Vagina (tissue), 2 donors: Measurements from ENCODE around the gene HDAC1. TPM values are rescaled to one million over a fixed set of nuclear protein-coding genes. Genes with fewer than 3 reads are reported as not detected.

Source experiments
- DNase-seq, 2 donors: peaks; one replicate each; pipeline ENCODE4 v3.0.0-alpha.2; 2017; ENCODE audit errors: extremely low spot score in 2 of 2
- H3K27ac ChIP-seq: fragments of 200-600 bp; sonication (generic); one replicate; pipeline ENCODE4 v1.5.1; 2019
- H3K27me3 ChIP-seq: fragments of 200-600 bp; sonication (generic); one replicate; pipeline ENCODE4 v1.5.1; 2019
- H3K36me3 ChIP-seq, 2 donors: fragments of 200-600 bp; sonication (generic); one replicate each; pipeline ENCODE4 v1.5.1; 2017 to 2019
- H3K4me1 ChIP-seq: fragments of 200-600 bp; sonication (generic); one replicate; pipeline ENCODE4 v1.5.1; 2019
- H3K4me3 ChIP-seq, 2 donors: fragments of 200-600 bp; sonication (generic); 1 replicate in 1 of 2; 2 replicates in 1 of 2; pipeline ENCODE4 v1.5.1; 2016 to 2019
- H3K9me3 ChIP-seq: fragments of 200-600 bp; sonication (generic); one replicate; pipeline ENCODE4 v1.5.1; 2019
- CTCF ChIP-seq, 3 experiments: fragments of 450-650 bp in 2 of 3; fragments of 200-600 bp in 1 of 3; sonication (generic) in 1 of 3; IDR thresholded peaks; one replicate each; pipeline ENCODE4 v1.5.1; 2017 to 2019; ENCODE audit warnings: antibody characterized with exemption in 3 of 3, mild to moderate bottlenecking in 2 of 3, moderate library complexity in 2 of 3
- POLR2A ChIP-seq, 2 donors: fragments of 450-650 bp; IDR thresholded peaks; one replicate each; pipeline ENCODE4 v1.6.1; 2017; ENCODE audit warnings: antibody characterized with exemption in 2 of 2, mild to moderate bottlenecking in 2 of 2, moderate library complexity in 2 of 2
- POLR2AphosphoS5 ChIP-seq, 2 donors: sonication (generic); formaldehyde crosslinking; IDR thresholded peaks; one replicate each; pipeline ENCODE4 v1.9.0; 2017; ENCODE audit warnings: antibody characterized with exemption in 2 of 2, mild to moderate bottlenecking in 2 of 2, low read depth in 1 of 2; ENCODE audit not compliant: insufficient read depth in 1 of 2
- intact Hi-C: fragments of 100-400 bp; cut with DNase I; formaldehyde crosslinking; loops from one replicate; pipeline ENCODE4 v1.15.1; 2023
- total RNA-seq: library from RNA; depleted of rRNA; stranded (reverse); fragments of >200 nt; gene quantifications from one replicate; pipeline ENCODE4 v1.2.3, GENCODE V29; 2016

The HDAC1 gene
- total RNA-seq, 1 donor from 2014 or later = 65.6 TPM

- H3K36me3 ChIP-seq = peaks cover 0 to 12% of the 10 kb centered on the region in 2 donors
- no peak for TF ChIP-seq CTCF (IDR thresholded peaks at IDR 0.05)
- TF ChIP-seq POLR2A (IDR thresholded peaks at IDR 0.05) = no peak
- peak overlapping the region; percentile 84 for H3K27ac ChIP-seq
- no peaks in the 10 kb centered on the region for H3K9me3 ChIP-seq
- DNase-seq = no peak
- H3K4me3 ChIP-seq = peak overlapping the region; percentile 74 to 86
- no peaks in the 10 kb centered on the region for H3K27me3 ChIP-seq
- intact Hi-C loops = no loop called here
- peaks cover 25% of the 10 kb centered on the region for H3K4me1 ChIP-seq
These were observed 44.7 kb downstream of the HDAC1 start for GRCh38 chr1:32336591-32336932.

- Histone ChIP-seq H3K4me3 (no peak overlapping the region), H3K4me1 (peaks cover 25% of the 10 kb centered on the region), H3K9me3 (no peaks in the 10 kb centered on the region), H3K36me3 (peaks cover 0 to 6% of the 10 kb centered on the region in 2 donors), H3K27ac (no peak overlapping the region), H3K27me3 (no peaks in the 10 kb centered on the region)
- no peak for DNase-seq
- TF ChIP-seq POLR2A (IDR thresholded peaks at IDR 0.05) (no peak), CTCF (IDR thresholded peaks at IDR 0.05) (no peak), POLR2AphosphoS5 (IDR thresholded peaks at IDR 0.05; ENCODE audit: insufficient read depth in 1 of 2, low read depth in 1 of 2) (no peak)
- intact Hi-C loops = no loop called here
These were observed 45.2 kb downstream of the HDAC1 start for GRCh38 chr1:32336963-32337675.

GRCh38 chr1:32337855-32338636 is 46.2 kb downstream of the HDAC1 start:
- H3K27me3 ChIP-seq = no peaks in the 10 kb centered on the region
- TF ChIP-seq POLR2AphosphoS5 (IDR thresholded peaks at IDR 0.05; ENCODE audit: insufficient read depth in 1 of 2, low read depth in 1 of 2) (no peak), CTCF (IDR thresholded peaks at IDR 0.05) (no peak), POLR2A (IDR thresholded peaks at IDR 0.05) (no peak)
- intact Hi-C loops = no loop called here
- H3K27ac ChIP-seq = no peak overlapping the region
- H3K36me3 ChIP-seq = no peaks in the 10 kb centered on the region
- peaks cover 25% of the 10 kb centered on the region for H3K4me1 ChIP-seq
- no peak for DNase-seq
- no peaks in the 10 kb centered on the region for H3K9me3 ChIP-seq
- no peak overlapping the region for H3K4me3 ChIP-seq

GRCh38 chr1:32338637-32339145 is 46.8 kb downstream of the HDAC1 start:
- Histone ChIP-seq H3K4me1 (peaks cover 25% of the 10 kb centered on the region), H3K4me3 (no peak overlapping the region), H3K27ac (no peak overlapping the region), H3K36me3 (no peaks in the 10 kb centered on the region), H3K9me3 (no peaks in the 10 kb centered on the region), H3K27me3 (no peaks in the 10 kb centered on the region)
- no peak for DNase-seq
- intact Hi-C loops = no loop called here
- TF ChIP-seq CTCF (IDR thresholded peaks at IDR 0.05) (no peak), POLR2AphosphoS5 (IDR thresholded peaks at IDR 0.05; ENCODE audit: insufficient read depth in 1 of 2, low read depth in 1 of 2) (no peak), POLR2A (IDR thresholded peaks at IDR 0.05) (no peak)
